Measurements from ENCODE around the gene HAGH.
A peak's percentile ranks its signal among the peaks of the same experiment; 100 is the strongest.
"Not testable (repeated sequence)": the region's sequence is repeated elsewhere in the genome, so short reads cannot be mapped to it uniquely, and the experiment has no call there.

HAGH gene

DNA sequence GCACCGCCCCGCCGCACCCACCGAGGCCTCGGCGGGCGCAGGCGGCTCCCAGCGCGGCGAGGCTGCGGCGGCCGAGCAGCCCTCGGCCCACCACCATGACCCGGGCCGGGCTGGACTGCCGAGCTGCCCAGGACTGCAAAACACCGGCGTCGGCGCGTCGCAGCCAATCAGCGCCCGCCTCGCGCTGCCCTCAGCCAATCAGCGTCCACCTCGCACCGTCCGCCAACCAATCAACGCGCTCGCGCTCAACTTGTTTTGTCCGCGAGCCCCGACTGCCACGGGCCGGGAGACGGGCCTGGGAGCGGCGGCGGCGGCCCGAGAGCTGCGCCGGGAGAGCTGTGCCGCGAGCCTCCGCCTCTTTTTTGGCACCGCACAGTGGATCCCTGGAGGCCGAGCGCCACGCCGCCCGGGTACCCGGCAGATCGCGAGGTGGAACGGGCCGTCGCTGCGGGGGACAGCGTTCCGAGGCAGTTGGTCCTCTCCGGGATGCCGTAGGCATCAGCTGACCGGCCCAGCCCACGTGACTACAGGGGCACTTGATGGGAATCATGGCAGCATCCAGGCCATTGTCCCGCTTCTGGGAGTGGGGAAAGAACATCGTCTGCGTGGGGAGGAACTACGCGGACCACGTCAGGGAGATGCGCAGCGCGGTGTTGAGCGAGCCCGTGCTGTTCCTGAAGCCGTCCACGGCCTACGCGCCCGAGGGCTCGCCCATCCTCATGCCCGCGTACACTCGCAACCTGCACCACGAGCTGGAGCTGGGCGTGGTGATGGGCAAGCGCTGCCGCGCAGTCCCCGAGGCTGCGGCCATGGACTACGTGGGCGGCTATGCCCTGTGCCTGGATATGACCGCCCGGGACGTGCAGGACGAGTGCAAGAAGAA is at the start of gene HAGH, which contains the start of gene FAHD1:
Gene HAGH (minus strand): TSS at position 135 of the 883 bp plus-strand sequence. CDS start 38 bp downstream, at position 97.
Gene FAHD1 (plus strand): TSS at position 516 of the 883 bp plus-strand sequence. CDS start 33 bp downstream, at position 549.
- peak; percentile 92 for DNase-seq

- not testable (repeated sequence) for DNase-seq
Observed at GRCh38 chr16:1876066-1876465, 49.4 kb upstream of the HAGH start.

- DNase-seq = no peak
Observed at GRCh38 chr16:1874854-1875253, 48.2 kb upstream of the HAGH start.

- peak; percentile 71 for DNase-seq
Observed at GRCh38 chr16:1871974-1872635, 45.5 kb upstream of the HAGH start, which contains the start of gene MEIOB. Gene MEIOB, minus strand, starts transcription at chr16:1872164. Its CDS starts 3,989 bp downstream, at chr16:1868175.

- no peak for DNase-seq
Observed at GRCh38 chr16:1870365-1871082, 43.9 kb upstream of the HAGH start.

- DNase-seq = no peak
Observed at GRCh38 chr16:1865902-1866690, 39.5 kb upstream of the HAGH start.

DNA sequence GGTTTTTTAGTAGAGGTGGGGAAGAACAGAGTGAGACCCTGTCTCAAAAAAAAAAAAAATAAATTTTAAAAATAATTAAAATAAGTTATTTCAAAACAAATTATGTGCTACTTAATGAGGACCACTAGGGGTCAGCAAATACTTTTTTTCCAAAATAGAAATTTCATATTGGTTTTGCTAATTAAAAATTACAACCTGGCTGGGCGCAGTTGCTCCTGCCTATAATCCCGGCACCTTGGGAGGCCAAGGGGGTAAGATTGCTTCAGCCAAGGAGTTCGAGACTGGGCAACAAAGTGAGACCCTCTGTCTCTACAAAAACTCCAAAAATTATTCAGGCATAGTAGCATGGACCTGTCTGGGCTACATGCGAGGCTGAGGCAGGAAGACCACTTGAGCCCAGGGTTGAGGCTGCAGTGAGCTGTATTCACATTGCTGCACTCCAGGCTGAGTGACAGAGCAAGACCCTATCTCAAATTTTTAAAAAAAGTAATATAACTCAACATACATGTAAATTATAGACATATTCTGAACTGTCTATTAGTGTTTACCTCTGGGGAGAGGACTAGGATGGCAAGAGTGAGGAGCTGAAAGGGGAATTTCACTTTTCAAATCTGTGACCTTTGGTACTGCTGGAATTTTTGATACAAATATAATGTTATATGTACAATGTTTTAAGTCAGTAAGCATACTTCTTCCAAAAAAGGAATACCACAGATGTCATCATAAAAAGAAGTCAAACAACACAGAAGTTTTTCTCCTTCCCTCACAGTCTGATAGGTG is 37.2 kb upstream of the HAGH start:
- no peak for DNase-seq

DNA sequence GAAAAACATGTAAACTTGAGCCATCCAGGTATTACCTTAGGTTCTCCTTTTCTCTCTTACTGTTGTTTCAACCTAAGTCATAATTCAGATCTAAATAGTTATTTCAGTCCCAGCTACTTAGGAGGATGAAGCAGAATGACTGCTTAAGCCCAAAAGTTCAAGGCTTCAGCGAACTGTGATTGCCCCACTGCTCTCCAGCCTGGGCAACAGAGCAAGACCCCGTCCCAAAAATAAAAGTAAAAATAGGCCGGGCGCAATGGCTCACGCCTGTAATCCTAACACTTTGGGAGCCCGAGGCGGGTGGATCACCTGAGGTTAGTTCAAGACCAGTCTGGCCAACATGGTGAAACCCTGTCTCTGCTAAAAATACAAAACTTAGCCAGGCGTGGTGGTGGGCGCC is 35.8 kb upstream of the HAGH start:
- no peak for DNase-seq

DNA sequence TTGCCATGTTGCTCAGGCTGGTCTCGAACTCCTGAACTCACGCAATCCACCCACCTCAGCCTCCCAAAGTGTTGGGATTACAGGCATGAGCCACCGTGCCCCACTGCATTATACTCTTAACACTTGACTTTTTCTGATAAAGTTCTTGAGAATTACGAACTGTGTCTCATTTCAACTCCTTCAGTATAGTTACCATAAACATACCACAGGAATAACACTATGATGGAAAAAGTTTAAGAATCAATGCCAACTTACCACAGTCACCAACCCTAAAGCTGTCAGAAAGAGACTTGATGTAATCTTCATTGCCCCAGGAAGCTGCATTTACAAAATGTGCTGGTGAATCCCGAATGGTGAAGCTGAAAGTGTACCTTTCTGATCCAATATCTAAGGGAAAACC is 35.1 kb upstream of the HAGH start:
- no peak for DNase-seq

DNA sequence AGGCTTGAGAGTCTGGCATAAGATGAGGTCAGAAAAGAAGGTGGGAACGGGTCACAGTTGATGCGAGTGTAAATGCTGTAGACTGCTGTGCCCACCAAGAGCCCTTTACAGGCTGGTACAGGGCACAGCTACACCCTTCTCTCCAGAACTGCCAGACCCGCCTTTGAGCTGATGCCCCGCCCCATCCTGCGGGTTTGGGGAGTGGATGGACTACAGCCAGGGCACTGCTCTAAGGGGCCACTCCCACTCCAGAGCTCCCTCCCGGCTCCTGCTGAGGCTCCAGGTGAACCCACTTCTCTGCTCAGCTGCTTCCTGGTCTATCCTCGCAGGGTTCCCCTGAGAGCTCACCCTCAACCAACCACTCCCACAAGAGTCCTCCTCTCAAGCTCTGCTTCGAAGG is 33.0 kb upstream of the HAGH start:
- no peak for DNase-seq

GRCh38 chr16:1858189-1858865 is 31.7 kb upstream of the HAGH start:
- DNase-seq = no peak

GRCh38 chr16:1857433-1858097 is 30.9 kb upstream of the HAGH start:
- no peak for DNase-seq

- DNase-seq = no peak
Observed at GRCh38 chr16:1851793-1852192, 25.2 kb upstream of the HAGH start.

GRCh38 chr16:1850981-1851380 is 24.4 kb upstream of the HAGH start:
- no peak for DNase-seq

GRCh38 chr16:1846416-1846815 is 19.8 kb upstream of the HAGH start:
- no peak for DNase-seq

- DNase-seq = no peak
Observed at GRCh38 chr16:1845985-1846384, 19.4 kb upstream of the HAGH start.

DNA sequence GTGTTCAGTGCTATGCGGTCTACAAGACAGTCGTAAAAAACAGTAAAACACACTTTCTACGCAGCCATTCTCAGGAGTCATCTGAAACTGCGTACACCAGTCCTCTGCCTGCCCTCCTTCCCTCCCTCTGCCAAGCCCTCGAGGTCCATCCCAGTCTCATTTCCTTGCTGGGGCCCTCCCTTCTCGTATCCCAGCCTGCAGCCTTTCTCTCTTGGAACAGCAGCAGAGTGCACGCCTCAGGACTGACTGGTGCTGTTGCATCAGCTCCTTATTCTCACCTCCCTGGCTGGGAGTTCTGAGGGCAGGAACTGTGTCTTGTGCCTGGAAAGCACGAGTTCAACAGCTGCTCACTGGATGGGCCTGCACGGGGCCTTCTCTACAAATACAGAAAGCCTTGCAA is 12.9 kb upstream of the HAGH start:
- no peak for DNase-seq

DNA sequence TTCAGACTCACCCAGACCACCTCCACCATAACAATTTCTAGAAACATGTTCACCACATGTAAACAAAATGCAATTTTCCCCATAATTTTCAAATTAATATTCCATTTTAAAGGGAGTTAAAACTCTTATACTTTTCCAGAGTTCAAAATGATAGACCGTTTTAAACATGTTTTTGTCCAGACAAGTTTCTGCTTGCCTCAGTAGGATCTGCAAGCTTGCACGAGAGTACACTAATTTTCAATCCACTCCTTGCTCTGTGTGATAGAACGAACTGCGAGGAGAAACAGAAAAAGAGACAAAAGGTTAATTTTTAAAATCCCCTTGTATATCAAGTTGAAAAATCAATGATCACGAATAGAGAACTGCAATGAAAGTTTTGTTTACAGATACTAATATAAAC is 7.5 kb upstream of the HAGH start:
- no peak for DNase-seq

DNA sequence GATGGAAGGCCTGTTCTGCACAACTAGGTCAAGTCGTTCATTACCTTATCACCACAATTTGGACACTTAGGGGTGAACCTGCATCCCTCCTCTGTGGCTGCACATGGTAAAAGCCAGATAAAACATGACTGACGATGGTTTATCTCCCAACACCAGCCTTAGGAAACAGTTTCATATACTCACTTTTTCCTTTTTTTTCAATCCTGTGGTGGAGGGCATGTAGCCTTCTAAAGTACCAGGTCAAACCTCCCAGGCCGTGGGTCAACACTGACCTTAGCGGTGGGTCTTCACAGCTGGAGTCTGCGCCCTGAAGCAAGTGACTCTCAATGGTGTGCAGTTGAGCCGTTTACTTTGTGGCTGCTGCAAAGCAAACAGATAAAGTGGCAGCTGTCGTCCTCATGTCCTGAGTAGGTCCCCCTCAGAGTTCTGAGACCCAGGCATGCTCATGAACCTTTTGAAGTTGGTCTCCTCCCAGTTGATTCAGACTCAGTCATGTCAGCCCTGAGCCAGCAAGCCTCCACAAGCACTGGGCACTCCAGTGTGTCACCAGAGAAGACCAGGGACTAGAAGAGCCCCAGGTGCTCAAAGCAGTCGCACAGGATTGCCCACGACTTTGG is 6.3 kb upstream of the HAGH start:
- DNase-seq = no peak

Data from stimulated activated CD8-positive, alpha-beta memory T cell treated with anti-CD3 and anti-CD28 coated beads, Interleukin-4, amount 100 ng/mL, for 48 hours (primary cell).